ENCODE measurements around the gene DUSP16. TPM values are rescaled to one million over a fixed set of nuclear protein-coding genes. Genes with fewer than 3 reads are reported as not detected.

DUSP16 gene
- total RNA-seq, 1 donor from 2014 or later = 16.4 TPM

DNA sequence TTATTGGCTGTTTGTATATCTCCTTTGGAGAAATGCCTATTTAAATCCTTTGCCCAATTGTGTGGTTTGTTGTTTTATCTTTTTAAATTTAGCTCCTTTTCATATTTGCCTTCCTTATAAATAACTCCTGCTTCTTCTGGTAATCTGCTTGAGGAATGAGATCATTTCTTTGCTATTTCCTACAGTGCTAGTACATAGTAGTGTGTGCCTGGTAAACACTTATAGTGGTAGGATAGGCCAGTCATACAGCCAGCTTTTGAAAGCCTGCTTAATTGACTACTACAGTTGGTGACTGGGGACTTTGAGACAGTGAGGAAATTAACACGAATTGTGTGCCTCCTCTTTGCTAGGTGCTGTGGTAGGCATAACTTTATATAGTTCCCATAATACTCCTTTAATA is 137.0 kb downstream of the DUSP16 start:
- H3K9me3 ChIP-seq (replicated peaks) = peaks cover 33% of the 10 kb centered on the region
- no peak for DNase-seq
- H3K27me3 ChIP-seq (ENCODE audit: low read depth) = no peaks in the 10 kb centered on the region
- H3K27ac ChIP-seq (replicated peaks) = no peak overlapping the region
- H3K4me3 ChIP-seq = no peak overlapping the region
- H3K36me3 ChIP-seq = peaks cover 6% of the 10 kb centered on the region
- H3K4me1 ChIP-seq = peaks cover 12% of the 10 kb centered on the region
- TF ChIP-seq, protein P1, sequence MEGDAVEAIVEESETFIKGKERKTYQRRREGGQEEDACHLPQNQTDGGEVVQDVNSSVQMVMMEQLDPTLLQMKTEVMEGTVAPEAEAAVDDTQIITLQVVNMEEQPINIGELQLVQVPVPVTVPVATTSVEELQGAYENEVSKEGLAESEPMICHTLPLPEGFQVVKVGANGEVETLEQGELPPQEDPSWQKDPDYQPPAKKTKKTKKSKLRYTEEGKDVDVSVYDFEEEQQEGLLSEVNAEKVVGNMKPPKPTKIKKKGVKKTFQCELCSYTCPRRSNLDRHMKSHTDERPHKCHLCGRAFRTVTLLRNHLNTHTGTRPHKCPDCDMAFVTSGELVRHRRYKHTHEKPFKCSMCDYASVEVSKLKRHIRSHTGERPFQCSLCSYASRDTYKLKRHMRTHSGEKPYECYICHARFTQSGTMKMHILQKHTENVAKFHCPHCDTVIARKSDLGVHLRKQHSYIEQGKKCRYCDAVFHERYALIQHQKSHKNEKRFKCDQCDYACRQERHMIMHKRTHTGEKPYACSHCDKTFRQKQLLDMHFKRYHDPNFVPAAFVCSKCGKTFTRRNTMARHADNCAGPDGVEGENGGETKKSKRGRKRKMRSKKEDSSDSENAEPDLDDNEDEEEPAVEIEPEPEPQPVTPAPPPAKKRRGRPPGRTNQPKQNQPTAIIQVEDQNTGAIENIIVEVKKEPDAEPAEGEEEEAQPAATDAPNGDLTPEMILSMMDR (IDR thresholded peaks at IDR 0.05; ENCODE audit: borderline replicate concordance) = no peak
- intact Hi-C loops (cut with micrococcal nuclease) = no loop called here

DNA sequence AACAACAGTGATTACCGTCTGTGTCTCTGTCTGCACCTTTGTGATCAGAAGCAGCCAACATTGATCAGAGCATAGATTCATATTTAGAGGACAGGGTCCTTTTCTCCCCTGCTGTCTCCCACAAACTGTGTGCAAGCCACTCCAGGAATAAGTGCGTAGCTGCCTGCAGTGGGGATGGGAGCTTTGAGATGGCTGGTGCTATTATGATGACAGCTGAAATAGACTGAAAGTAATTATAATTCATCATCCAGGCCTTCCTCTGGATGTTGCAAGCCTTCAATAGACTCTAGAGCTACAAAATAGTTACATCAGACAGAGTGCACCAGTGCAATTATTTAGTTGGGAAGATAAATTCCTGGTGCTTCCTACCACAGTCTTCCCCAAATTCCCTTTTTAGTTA is 137.7 kb downstream of the DUSP16 start:
- Histone ChIP-seq H3K36me3 (peaks cover 6% of the 10 kb centered on the region), H3K27me3 (ENCODE audit: low read depth) (no peaks in the 10 kb centered on the region), H3K4me3 (no peak overlapping the region), H3K27ac (replicated peaks) (no peak overlapping the region), H3K4me1 (peaks cover 12% of the 10 kb centered on the region), H3K9me3 (replicated peaks) (peaks cover 36% of the 10 kb centered on the region)
- TF ChIP-seq, protein P1 (IDR thresholded peaks at IDR 0.05; ENCODE audit: borderline replicate concordance) = no peak
- no peak for DNase-seq
- intact Hi-C loops (cut with micrococcal nuclease) = no loop called here

Other genes starting within 250 kb of the DUSP16 start
- 8.7 TPM for gene MANSC1, start 212.6 kb downstream of the DUSP16 start, total RNA-seq
- 8.7 TPM for gene BORCS5, start 205.8 kb downstream of the DUSP16 start, total RNA-seq
- gene CREBL2, start 49.0 kb upstream of the DUSP16 start, total RNA-seq = 14.9 TPM
- not detected for gene GPR19, start 133.3 kb upstream of the DUSP16 start, total RNA-seq
- 36.3 TPM for gene CDKN1B, start 154.5 kb upstream of the DUSP16 start, total RNA-seq
- gene APOLD1, start 222.8 kb upstream of the DUSP16 start, total RNA-seq = 22.0 TPM

All from left ventricle myocardium inferior (tissue), 1 donor.